OCI-LY3 (cell line): ENCODE data around the gene MTX1.

Experiments
- H2AFZ ChIP-seq: fragments of 200-600, 300-600 bp; shearing (Covaris generic); 2 replicates; pipeline ENCODE4 v1.6.0; 2014; ENCODE audit warnings: antibody characterized with exemption, low read depth, low read length
- H3K27ac ChIP-seq: fragments of 200-600, 300-600 bp; sonication (generic); 2 replicates; pipeline ENCODE4 v1.5.1; 2014; ENCODE audit warnings: mild to moderate bottlenecking, low read length, moderate library complexity, mixed read lengths
- H3K27me3 ChIP-seq: fragments of 200-600, 300-600 bp; sonication (generic); 2 replicates; pipeline ENCODE4 v1.6.1; 2014; ENCODE audit warnings: low read depth, low read length, mixed read lengths
- H3K36me3 ChIP-seq: fragments of 200-600, 300-600 bp; sonication (generic); replicated peaks from 2 replicates; pipeline ENCODE3; 2014; ENCODE audit warnings: low read depth, low read length, mixed read lengths
- H3K4me1 ChIP-seq: fragments of 300-600, 200-600 bp; sonication (generic); 2 replicates; pipeline ENCODE4 v1.6.1; 2014; ENCODE audit warnings: low read length, mixed read lengths
- H3K4me2 ChIP-seq: fragments of 200-600, 300-600 bp; sonication (generic); 2 replicates; pipeline ENCODE4 v1.6.1; 2014; ENCODE audit warnings: low read length, mixed read lengths
- H3K4me3 ChIP-seq: fragments of 300-600, 200-600 bp; sonication (generic); 2 replicates; pipeline ENCODE4 v1.5.1; 2014; ENCODE audit warnings: antibody characterized with exemption, mild to moderate bottlenecking, low read length, moderate library complexity
- H3K79me2 ChIP-seq: fragments of 300-600, 200-600 bp; shearing (Covaris generic); 2 replicates; pipeline ENCODE4 v1.6.1; 2014; ENCODE audit warnings: mild to moderate bottlenecking, low read length, mixed read lengths
- H3K9ac ChIP-seq: fragments of 300-600, 200-600 bp; shearing (Covaris generic); 2 replicates; pipeline ENCODE4 v1.6.0; 2014; ENCODE audit warnings: mild to moderate bottlenecking, low read length, moderate library complexity
- H3K9me3 ChIP-seq: fragments of 200-600, 300-600 bp; shearing (Covaris generic); 2 replicates; pipeline ENCODE4 v1.6.1; 2014; ENCODE audit warnings: low read length, mixed read lengths; ENCODE audit not compliant: insufficient read depth
- H4K20me1 ChIP-seq: fragments of 200-600, 300-600 bp; sonication (generic); 2 replicates; pipeline ENCODE4 v1.6.1; 2016; ENCODE audit warnings: low read length, mixed read lengths; ENCODE audit not compliant: insufficient read depth
- CTCF ChIP-seq: fragments of 200-600, 300-600 bp; sonication (generic); IDR thresholded peaks from 2 replicates; pipeline ENCODE4 v1.5.1; 2014; ENCODE audit warnings: antibody characterized with exemption, low read length, low read depth
- EZH2phosphoT487 ChIP-seq: fragments of 200-600 bp; shearing (Covaris generic); IDR thresholded peaks from 2 replicates; pipeline ENCODE4 v1.6.1; 2018; ENCODE audit warnings: antibody characterized with exemption, mixed run types, low read depth

Gene MTX1

GRCh38 chr1:155202198-155202597 is 6.3 kb upstream of the MTX1 start:
- no peaks in the 10 kb centered on the region for H3K27me3 ChIP-seq

GRCh38 chr1:155202731-155203515 is 5.6 kb upstream of the MTX1 start:
- Histone ChIP-seq H3K4me1 (peaks cover 11% of the 10 kb centered on the region), H3K27me3 (no peaks in the 10 kb centered on the region), H3K4me2 (no peak overlapping the region), H3K9ac (no peak overlapping the region), H3K4me3 (no peak overlapping the region), H3K36me3 (no peaks in the 10 kb centered on the region), H4K20me1 (no peaks in the 10 kb centered on the region), H3K9me3 (no peaks in the 10 kb centered on the region), H3K79me2 (no peaks in the 10 kb centered on the region), H2AFZ (no peak overlapping the region), H3K27ac (no peak overlapping the region)
- TF ChIP-seq CTCF = no peak
- TF ChIP-seq EZH2phosphoT487 = no peak

More at GRCh38 chr1:155202198-155202597, 6.3 kb upstream of the MTX1 start:
- Histone ChIP-seq H3K36me3 (no peaks in the 10 kb centered on the region), H3K27ac (no peak overlapping the region), H3K4me2 (no peak overlapping the region), H3K79me2 (no peaks in the 10 kb centered on the region), H3K4me3 (no peak overlapping the region), H3K4me1 (peaks cover 3% of the 10 kb centered on the region), H4K20me1 (no peaks in the 10 kb centered on the region), H3K9ac (no peak overlapping the region), H3K9me3 (no peaks in the 10 kb centered on the region), H2AFZ (no peak overlapping the region)
- no peak for TF ChIP-seq EZH2phosphoT487
- TF ChIP-seq CTCF = no peak

- Histone ChIP-seq H3K27ac (no peak overlapping the region), H3K9ac (no peak overlapping the region), H3K27me3 (no peaks in the 10 kb centered on the region), H3K36me3 (no peaks in the 10 kb centered on the region), H3K4me1 (peaks cover 20% of the 10 kb centered on the region), H3K4me2 (no peak overlapping the region), H4K20me1 (no peaks in the 10 kb centered on the region), H3K4me3 (no peak overlapping the region), H3K9me3 (no peaks in the 10 kb centered on the region), H2AFZ (no peak overlapping the region), H3K79me2 (peaks cover 6% of the 10 kb centered on the region)
- TF ChIP-seq CTCF (no peak), EZH2phosphoT487 (no peak)
These were observed 3.5 kb upstream of the MTX1 start for GRCh38 chr1:155205035-155205434.

- Histone ChIP-seq H3K27ac (no peak overlapping the region), H3K9ac (no peak overlapping the region)
These were observed 2.4 kb upstream of the MTX1 start for GRCh38 chr1:155205969-155206593.

More at GRCh38 chr1:155205969-155206593, 2.4 kb upstream of the MTX1 start:
- H3K4me3 ChIP-seq = no peak overlapping the region
- no peaks in the 10 kb centered on the region for H3K27me3 ChIP-seq
- peaks cover 6% of the 10 kb centered on the region for H3K79me2 ChIP-seq
- H3K36me3 ChIP-seq = no peaks in the 10 kb centered on the region
- no peaks in the 10 kb centered on the region for H3K9me3 ChIP-seq
- TF ChIP-seq EZH2phosphoT487 (no peak), CTCF (no peak)
- no peak overlapping the region for H3K4me2 ChIP-seq
- H4K20me1 ChIP-seq = no peaks in the 10 kb centered on the region
- no peak overlapping the region for H2AFZ ChIP-seq
- H3K4me1 ChIP-seq = peaks cover 23% of the 10 kb centered on the region
